Measurements from ENCODE around the gene ZNF773. TPM values are rescaled to one million over a fixed set of nuclear protein-coding genes. Genes with fewer than 3 reads are reported as not detected.

ZNF773 gene
- total RNA-seq, 3 donors from 2014 or later (not counting 1 experiment from before 2014, with no cell fraction given), result 4.3 to 10.2 (median 10.2) TPM

GRCh38 chr19:57537953-57538547, 38.3 kb downstream of the ZNF773 start:
- 100% methylated on average over 1 of the region's 7 CpGs for WGBS (ENCODE audit: insufficient coverage)
- Mint-ChIP-seq H3K27ac (no peak overlapping the region), H3K27me3 (ENCODE audit: low read depth in 2 of 2) (no peaks in the 10 kb centered on the region), H3K9me3 (peaks cover 26 to 37% of the 10 kb centered on the region in 2 donors), H3K36me3 (peaks cover 73% of the 10 kb centered on the region), H3K4me3 (no peak overlapping the region), H3K4me1 (peaks cover 0 to 10% of the 10 kb centered on the region in 2 donors)
- no peak overlapping the region for H3K4me3 ChIP-seq (ENCODE audit: low read length)
- ATAC-seq, result no peak
- intact Hi-C loops (cut with micrococcal nuclease), result no loop called here
- no peak for TF ChIP-seq CTCF (IDR thresholded peaks at IDR 0.05)
- H3K4me1 ChIP-seq (ENCODE audit: control insufficient read depth, insufficient read depth, low read length), result no peaks in the 10 kb centered on the region
- H3K36me3 ChIP-seq (ENCODE audit: control insufficient read depth, insufficient read depth, low read length), result peaks cover 58% of the 10 kb centered on the region
- DNase-seq, result no peak
- peaks cover 82% of the 10 kb centered on the region for H3K9me3 ChIP-seq (ENCODE audit: control insufficient read depth, insufficient read depth, low read length)
- H3K27ac ChIP-seq (ENCODE audit: low read length), result no peak overlapping the region
- no peaks in the 10 kb centered on the region for H3K27me3 ChIP-seq (ENCODE audit: control insufficient read depth, insufficient read depth, low read length)

- H3K4me1 ChIP-seq (ENCODE audit: control insufficient read depth, insufficient read depth, low read length), result no peaks in the 10 kb centered on the region
- Mint-ChIP-seq H3K4me3 (no peak overlapping the region), H3K27ac (no peak overlapping the region), H3K9me3 (peaks cover 23 to 45% of the 10 kb centered on the region in 2 donors), H3K4me1 (peaks cover 0 to 16% of the 10 kb centered on the region in 2 donors), H3K36me3 (peaks cover 75% of the 10 kb centered on the region), H3K27me3 (ENCODE audit: low read depth in 2 of 2) (no peaks in the 10 kb centered on the region)
- DNase-seq (no peak), ATAC-seq (no peak)
- peaks cover 67% of the 10 kb centered on the region for H3K9me3 ChIP-seq (ENCODE audit: control insufficient read depth, insufficient read depth, low read length)
- 100% methylated on average over 1 of the region's 1 CpG for WGBS (ENCODE audit: insufficient coverage)
- TF ChIP-seq CTCF (IDR thresholded peaks at IDR 0.05), result no peak
- H3K36me3 ChIP-seq (ENCODE audit: control insufficient read depth, insufficient read depth, low read length), result peaks cover 62% of the 10 kb centered on the region
- no peak overlapping the region for H3K27ac ChIP-seq (ENCODE audit: low read length)
- intact Hi-C loops (cut with micrococcal nuclease), result no loop called here
- no peaks in the 10 kb centered on the region for H3K27me3 ChIP-seq (ENCODE audit: control insufficient read depth, insufficient read depth, low read length)
- no peak overlapping the region for H3K4me3 ChIP-seq (ENCODE audit: low read length)
Observed at GRCh38 chr19:57546513-57546912, 46.8 kb downstream of the ZNF773 start.

GRCh38 chr19:57552432-57552831, 52.7 kb downstream of the ZNF773 start:
- H3K36me3 Mint-ChIP-seq, result peaks cover 71% of the 10 kb centered on the region
- Histone ChIP-seq H3K36me3 (ENCODE audit: control insufficient read depth, insufficient read depth, low read length) (peaks cover 63% of the 10 kb centered on the region), H3K9me3 (ENCODE audit: control insufficient read depth, insufficient read depth, low read length) (peaks cover 41% of the 10 kb centered on the region)

More at GRCh38 chr19:57552432-57552831, 52.7 kb downstream of the ZNF773 start:
- no peaks in the 10 kb centered on the region for H3K27me3 ChIP-seq (ENCODE audit: control insufficient read depth, insufficient read depth, low read length)
- intact Hi-C loops (cut with micrococcal nuclease), result loop anchor here (5.0 kb wide), 1 partner anchor 35 kb away; no protein-coding TSS in a partner anchor
- Mint-ChIP-seq H3K27me3 (ENCODE audit: low read depth in 2 of 2) (no peaks in the 10 kb centered on the region), H3K27ac (no peak overlapping the region), H3K4me1 (peaks cover 0 to 21% of the 10 kb centered on the region in 2 donors), H3K9me3 (peaks cover 16 to 32% of the 10 kb centered on the region in 2 donors), H3K4me3 (no peak overlapping the region)
- no peak for TF ChIP-seq CTCF (IDR thresholded peaks at IDR 0.05)
- DNase-seq (no peak), ATAC-seq (no peak)
- H3K27ac ChIP-seq (ENCODE audit: low read length), result no peak overlapping the region
- H3K4me3 ChIP-seq (ENCODE audit: low read length), result no peak overlapping the region
- no peaks in the 10 kb centered on the region for H3K4me1 ChIP-seq (ENCODE audit: control insufficient read depth, insufficient read depth, low read length)
- WGBS (ENCODE audit: insufficient coverage), result 100% methylated on average over 2 of the region's 2 CpGs

Data from natural killer cell (primary cell).